ENCODE measurements around the gene ESYT3. TPM values are rescaled to one million over a fixed set of nuclear protein-coding genes. Genes with fewer than 3 reads are reported as not detected.
A peak's percentile ranks its signal among the peaks of the same experiment; 100 is the strongest.

Gene ESYT3, protein sequence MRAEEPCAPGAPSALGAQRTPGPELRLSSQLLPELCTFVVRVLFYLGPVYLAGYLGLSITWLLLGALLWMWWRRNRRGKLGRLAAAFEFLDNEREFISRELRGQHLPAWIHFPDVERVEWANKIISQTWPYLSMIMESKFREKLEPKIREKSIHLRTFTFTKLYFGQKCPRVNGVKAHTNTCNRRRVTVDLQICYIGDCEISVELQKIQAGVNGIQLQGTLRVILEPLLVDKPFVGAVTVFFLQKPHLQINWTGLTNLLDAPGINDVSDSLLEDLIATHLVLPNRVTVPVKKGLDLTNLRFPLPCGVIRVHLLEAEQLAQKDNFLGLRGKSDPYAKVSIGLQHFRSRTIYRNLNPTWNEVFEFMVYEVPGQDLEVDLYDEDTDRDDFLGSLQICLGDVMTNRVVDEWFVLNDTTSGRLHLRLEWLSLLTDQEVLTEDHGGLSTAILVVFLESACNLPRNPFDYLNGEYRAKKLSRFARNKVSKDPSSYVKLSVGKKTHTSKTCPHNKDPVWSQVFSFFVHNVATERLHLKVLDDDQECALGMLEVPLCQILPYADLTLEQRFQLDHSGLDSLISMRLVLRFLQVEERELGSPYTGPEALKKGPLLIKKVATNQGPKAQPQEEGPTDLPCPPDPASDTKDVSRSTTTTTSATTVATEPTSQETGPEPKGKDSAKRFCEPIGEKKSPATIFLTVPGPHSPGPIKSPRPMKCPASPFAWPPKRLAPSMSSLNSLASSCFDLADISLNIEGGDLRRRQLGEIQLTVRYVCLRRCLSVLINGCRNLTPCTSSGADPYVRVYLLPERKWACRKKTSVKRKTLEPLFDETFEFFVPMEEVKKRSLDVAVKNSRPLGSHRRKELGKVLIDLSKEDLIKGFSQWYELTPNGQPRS
- 1.8 and 3.5 TPM in 2 replicates for total RNA-seq
- long read RNA-seq, partial matches to known transcripts, result 1 of 3 reads
- long read RNA-seq, other reads (novel, unspliced or antisense), result 2 of 3 reads

DNA sequence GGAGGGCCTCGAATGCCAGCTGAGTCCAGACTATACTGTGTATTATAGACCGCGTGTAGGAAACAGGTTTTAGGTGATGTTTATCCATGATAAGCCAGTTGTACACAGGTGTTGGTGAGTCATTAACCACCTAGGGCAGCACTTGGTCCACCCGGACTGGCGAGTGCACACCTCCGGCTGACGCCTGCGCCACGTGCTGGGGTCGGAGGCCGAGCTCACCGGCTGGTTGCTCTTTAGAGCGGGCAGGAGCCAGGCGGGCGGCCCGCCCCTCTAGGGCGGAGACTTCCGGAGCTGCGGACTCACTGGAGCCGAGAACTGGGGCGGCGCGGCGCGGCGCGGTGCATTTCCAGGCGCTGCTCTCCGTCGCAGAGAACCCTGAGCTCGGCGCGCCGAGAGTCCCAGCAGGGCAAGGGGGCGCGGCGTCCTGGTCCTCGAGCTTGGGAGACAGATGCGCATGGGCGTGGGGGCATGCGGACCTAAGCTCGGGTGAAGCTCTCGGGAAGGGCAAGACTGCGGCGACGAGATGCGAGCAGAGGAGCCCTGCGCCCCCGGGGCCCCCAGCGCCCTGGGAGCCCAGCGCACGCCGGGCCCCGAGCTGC is at the start of gene ESYT3:
TSS of gene ESYT3 (plus strand) at position 341 of the 599 bp plus-strand sequence. CDS start at position 524, 183 bp downstream.
- H3K4me1 Mint-ChIP-seq (ENCODE audit: low read depth), result peaks cover 2% of the 10 kb centered on the region
- peaks cover 72% of the 10 kb centered on the region for H3K27me3 Mint-ChIP-seq
- TF ChIP-seq, protein P1, sequence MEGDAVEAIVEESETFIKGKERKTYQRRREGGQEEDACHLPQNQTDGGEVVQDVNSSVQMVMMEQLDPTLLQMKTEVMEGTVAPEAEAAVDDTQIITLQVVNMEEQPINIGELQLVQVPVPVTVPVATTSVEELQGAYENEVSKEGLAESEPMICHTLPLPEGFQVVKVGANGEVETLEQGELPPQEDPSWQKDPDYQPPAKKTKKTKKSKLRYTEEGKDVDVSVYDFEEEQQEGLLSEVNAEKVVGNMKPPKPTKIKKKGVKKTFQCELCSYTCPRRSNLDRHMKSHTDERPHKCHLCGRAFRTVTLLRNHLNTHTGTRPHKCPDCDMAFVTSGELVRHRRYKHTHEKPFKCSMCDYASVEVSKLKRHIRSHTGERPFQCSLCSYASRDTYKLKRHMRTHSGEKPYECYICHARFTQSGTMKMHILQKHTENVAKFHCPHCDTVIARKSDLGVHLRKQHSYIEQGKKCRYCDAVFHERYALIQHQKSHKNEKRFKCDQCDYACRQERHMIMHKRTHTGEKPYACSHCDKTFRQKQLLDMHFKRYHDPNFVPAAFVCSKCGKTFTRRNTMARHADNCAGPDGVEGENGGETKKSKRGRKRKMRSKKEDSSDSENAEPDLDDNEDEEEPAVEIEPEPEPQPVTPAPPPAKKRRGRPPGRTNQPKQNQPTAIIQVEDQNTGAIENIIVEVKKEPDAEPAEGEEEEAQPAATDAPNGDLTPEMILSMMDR (IDR thresholded peaks at IDR 0.05; ENCODE audit: unreplicated experiment), result no peak
- peak within 1 kb of the TSS; percentile 67 for H3K4me3 Mint-ChIP-seq (ENCODE audit: low read depth)
- H3K27ac Mint-ChIP-seq, result no peak within 1 kb of the TSS
- H3K36me3 Mint-ChIP-seq (ENCODE audit: insufficient read depth), result no peaks in the 10 kb centered on the region
- peak; percentile 47 for DNase-seq (ENCODE audit: low spot score, unreplicated experiment)
- H3K9me3 Mint-ChIP-seq (ENCODE audit: low read depth), result no peaks in the 10 kb centered on the region

DNA sequence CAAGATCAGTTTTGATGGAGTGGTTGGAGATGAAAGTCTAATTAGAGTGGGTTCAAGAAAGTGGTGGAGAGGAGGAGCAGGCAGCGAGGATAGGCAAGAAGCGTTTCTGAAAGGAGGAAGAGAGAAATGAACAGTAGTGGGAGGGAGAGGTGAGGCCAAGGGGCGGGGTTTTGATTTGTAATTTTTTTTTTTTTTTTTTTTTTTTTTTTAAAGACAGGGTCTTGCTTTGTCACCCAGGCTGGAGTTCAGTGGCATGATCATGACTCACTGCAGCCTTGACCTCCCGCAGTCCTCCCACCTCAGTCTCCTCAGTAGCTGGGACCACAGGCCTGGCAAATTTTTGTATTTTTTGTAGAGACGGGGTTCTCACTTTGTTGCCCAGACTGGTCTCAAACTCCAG is 49.4 kb upstream of the ESYT3 start:
- TF ChIP-seq, protein P1 (IDR thresholded peaks at IDR 0.05; ENCODE audit: unreplicated experiment), result no peak
- Mint-ChIP-seq H3K4me3 (ENCODE audit: low read depth) (no peak overlapping the region), H3K4me1 (ENCODE audit: low read depth) (no peaks in the 10 kb centered on the region), H3K9me3 (ENCODE audit: low read depth) (no peaks in the 10 kb centered on the region), H3K27me3 (no peaks in the 10 kb centered on the region), H3K36me3 (ENCODE audit: insufficient read depth) (peaks cover 7% of the 10 kb centered on the region), H3K27ac (no peak overlapping the region)
- DNase-seq (ENCODE audit: low spot score, unreplicated experiment), result no peak

DNA sequence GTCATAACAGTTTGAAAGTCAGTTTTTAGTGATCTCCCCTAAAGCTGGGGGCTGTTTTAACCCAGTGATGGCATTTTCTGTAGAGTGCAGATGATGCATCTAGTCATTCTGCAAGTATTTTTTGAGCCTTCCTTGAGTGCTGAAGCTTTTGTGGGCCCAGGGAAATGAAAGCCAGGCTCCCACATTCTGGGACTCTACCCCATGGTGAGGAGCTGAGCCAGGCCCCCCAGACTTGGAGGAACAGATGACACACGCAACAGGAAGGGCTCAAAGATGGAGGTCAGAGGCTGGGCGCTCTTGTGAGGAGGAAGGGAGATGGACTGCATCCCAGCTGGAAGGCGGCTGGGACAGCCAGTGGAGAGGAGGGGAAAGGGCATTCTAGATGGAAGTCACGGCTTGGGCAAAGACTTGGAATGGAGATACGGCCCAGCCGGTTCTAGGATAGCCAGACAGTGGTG is 45.2 kb upstream of the ESYT3 start:
- Mint-ChIP-seq H3K27me3 (no peaks in the 10 kb centered on the region), H3K4me3 (ENCODE audit: low read depth) (no peak overlapping the region), H3K4me1 (ENCODE audit: low read depth) (no peaks in the 10 kb centered on the region), H3K27ac (no peak overlapping the region), H3K9me3 (ENCODE audit: low read depth) (no peaks in the 10 kb centered on the region), H3K36me3 (ENCODE audit: insufficient read depth) (peaks cover 4% of the 10 kb centered on the region)
- TF ChIP-seq, protein P1 (IDR thresholded peaks at IDR 0.05; ENCODE audit: unreplicated experiment), result no peak
- no peak for DNase-seq (ENCODE audit: low spot score, unreplicated experiment)

DNA sequence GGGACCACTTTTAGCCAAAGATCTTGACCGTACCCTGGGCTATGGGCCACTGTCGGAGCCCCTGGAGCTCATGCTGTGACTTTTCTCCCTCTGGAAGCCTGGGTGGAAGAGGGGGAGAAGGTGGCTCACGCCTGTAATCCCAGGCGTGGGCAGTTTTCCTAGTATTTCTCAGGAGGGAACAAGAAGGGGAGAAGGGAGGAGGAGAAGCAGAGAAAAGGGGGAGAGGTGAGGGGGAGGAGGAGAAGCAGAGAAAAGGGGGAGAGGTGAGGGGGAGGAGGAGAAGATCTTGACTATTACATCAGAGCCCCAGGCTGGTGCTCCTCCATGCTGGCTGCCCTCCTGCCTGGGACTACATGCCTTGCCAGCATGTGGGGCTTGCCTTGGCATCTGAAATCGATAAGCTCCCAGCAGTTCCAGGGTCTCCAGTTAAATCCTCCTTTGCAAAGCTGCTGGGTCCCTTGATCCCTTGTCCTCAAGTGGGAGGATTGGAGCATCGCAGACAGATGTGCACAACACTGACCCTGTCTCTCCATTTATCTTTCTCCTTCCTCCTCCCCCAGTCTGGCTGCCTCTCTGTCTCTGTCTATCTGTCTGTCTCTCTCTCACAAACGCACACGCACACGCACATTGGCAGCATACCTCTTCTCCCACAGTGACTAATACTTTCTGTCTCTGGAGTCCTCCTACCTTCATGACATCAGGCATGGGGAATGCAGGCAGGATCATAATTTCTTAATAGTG is 44.4 kb upstream of the ESYT3 start:
- H3K27ac Mint-ChIP-seq, result peak overlapping the region; percentile 43
- no peak overlapping the region for H3K4me3 Mint-ChIP-seq (ENCODE audit: low read depth)
- no peak for DNase-seq (ENCODE audit: low spot score, unreplicated experiment)
- no peaks in the 10 kb centered on the region for H3K4me1 Mint-ChIP-seq (ENCODE audit: low read depth)
- TF ChIP-seq, protein P1 (IDR thresholded peaks at IDR 0.05; ENCODE audit: unreplicated experiment), result no peak
- no peaks in the 10 kb centered on the region for H3K9me3 Mint-ChIP-seq (ENCODE audit: low read depth)
- H3K36me3 Mint-ChIP-seq (ENCODE audit: insufficient read depth), result peaks cover 2% of the 10 kb centered on the region
- peaks cover 4% of the 10 kb centered on the region for H3K27me3 Mint-ChIP-seq
